Pancreas (tissue), 10 donors: ENCODE results near the gene AP4E1. TPM values are rescaled to one million over a fixed set of nuclear protein-coding genes. Genes with fewer than 3 reads are reported as not detected.

Source experiments
- ATAC-seq, 4 donors: fragments of 200-7000 bp; cut with Tn5 transposase; one replicate each; pipeline versions ENCODE4 v1.8.0 to v1.9.1; 2020; ENCODE audit warnings: mild to moderate bottlenecking in 4 of 4, moderate library complexity in 4 of 4
- DNase-seq, 6 donors: peaks; one replicate each; pipeline ENCODE4 v3.0.0-alpha.2; 2020
- FAIRE-seq: peaks from 2 replicates; lab custom pipeline; 2012; peaks lifted over from hg19 to GRCh38; lab: Jason Lieb, UNC
- H3K27ac ChIP-seq, 4 donors: fragments of 200-600 bp; sonication (generic); 1 replicate in 3 of 4; 2 replicates in 1 of 4; pipeline versions ENCODE4 v1.5.0 to v1.8.0; 2020
- H3K27me3 ChIP-seq, 4 donors: fragments of 200-600 bp; one replicate each; pipeline ENCODE4 v1.8.0; 2021
- H3K36me3 ChIP-seq, 3 donors: fragments of 200-600 bp; sonication (generic) in 1 of 3; one replicate each; pipeline versions ENCODE4 v1.5.0 to v1.8.0; 2020 to 2021
- H3K4me1 ChIP-seq, 3 donors: fragments of 200-600 bp; one replicate each; pipeline ENCODE4 v1.8.0; 2021
- H3K4me3 ChIP-seq, 4 donors: fragments of 200-600 bp; sonication (generic) in 2 of 4; one replicate each; pipeline versions ENCODE4 v1.5.0 to v1.8.0; 2020 to 2021
- H3K9me3 ChIP-seq, 4 donors: fragments of 200-600 bp; one replicate each; pipeline ENCODE4 v1.8.0; 2021
- CTCF ChIP-seq, 4 donors: fragments of 200-600 bp; sonication (generic) in 3 of 4; IDR thresholded peaks; one replicate each; pipeline versions ENCODE4 v1.5.0 to v1.8.0; 2021; ENCODE audit warnings: antibody characterized with exemption in 4 of 4
- WGBS, 2 donors: extraction: QIAGEN DNeasy Blood & Tissue Kit; methylation state at CpG; one replicate each; pipeline ENCODE4 v1.1.7; 2013; 5-methylcytosine and 5-hydroxymethylcytosine counted together
- intact Hi-C, 3 donors: fragments of 100-400 bp; cut with DNase I; formaldehyde crosslinking; loops; one replicate each; pipeline versions ENCODE4 v1.11.1 to v1.14.2; 2022
- polyA plus RNA-seq, 2 donors: library from polyadenylated mRNA; stranded (reverse); fragments of 200-250 nt; gene quantifications; one replicate each; pipeline ENCODE4 v1.2.3, GENCODE V29; 2013
- total RNA-seq, 6 donors: library from RNA; stranded (reverse); fragmentation: NEBNext Ultra II Directional in 4 of 6; extraction: Animal tissue kit (Norgen Biotek cat#: 25700) in 4 of 6; gene quantifications; one replicate each; pipeline versions ENCODE4 v1.2.1 to v1.2.4, GENCODE V29; 2021 to 2023
- donor health status: healthy with polysubstance abuse.
- donor health status: DM: no; HTN: no; CAD: no; lungs with moderate emphysema.
- donor health status: DM: no; HTN: no; CAD: no.
- donor health status: control.
- donor health status: control.
- donor health status: Bipolar disorder and iron deficiency.
- donor health status: DM: yes; HTN: yes; CAD: no.
- donor health status: DM: no; HTN: no; CAD: no.
- donor health status: DM: no; HTN: no; CAD: no.
- donor health status: DM: yes; HTN: yes; CAD: no.

AP4E1 gene
- total and polyA plus RNA-seq, 8 donors, result 1.1 to 4.8 (median 2.4) TPM

GRCh38 chr15:51007131-51007666 lies 98.7 kb downstream of the AP4E1 start:
- no peak overlapping the region for H3K4me3 ChIP-seq
- FAIRE-seq (no peak), ATAC-seq (no peak), DNase-seq (no peak)
- H3K36me3 ChIP-seq, result no peaks in the 10 kb centered on the region
- H3K4me1 ChIP-seq, result no peaks in the 10 kb centered on the region
- WGBS, 2 donors, result 83 to 90% methylated on average over 4 of the region's 4 CpGs
- H3K27ac ChIP-seq, result no peak overlapping the region
- no peaks in the 10 kb centered on the region for H3K27me3 ChIP-seq
- TF ChIP-seq CTCF (IDR thresholded peaks at IDR 0.05), result no peak
- no peaks in the 10 kb centered on the region for H3K9me3 ChIP-seq
- intact Hi-C loops, result no loop called here

- no peaks in the 10 kb centered on the region for H3K4me1 ChIP-seq
- ATAC-seq, result no peak
- no peak overlapping the region for H3K27ac ChIP-seq
- no peak for TF ChIP-seq CTCF (IDR thresholded peaks at IDR 0.05)
- intact Hi-C loops, result no loop called here
- WGBS, 2 donors, result 79 to 82% methylated on average over 1 of the region's 1 CpG
- no peaks in the 10 kb centered on the region for H3K9me3 ChIP-seq
- no peak overlapping the region for H3K4me3 ChIP-seq
- FAIRE-seq, result no peak
- no peak for DNase-seq
- no peaks in the 10 kb centered on the region for H3K36me3 ChIP-seq
- no peaks in the 10 kb centered on the region for H3K27me3 ChIP-seq
Measured at GRCh38 chr15:51011212-51011611, 102.7 kb downstream of the AP4E1 start.

GRCh38 chr15:51016615-51017014 lies 108.1 kb downstream of the AP4E1 start:
- no peaks in the 10 kb centered on the region for H3K27me3 ChIP-seq
- 39 to 63% methylated on average over 1 of the region's 1 CpG for WGBS, 2 donors
- no peak for DNase-seq
- no peak overlapping the region for H3K4me3 ChIP-seq
- H3K9me3 ChIP-seq, result no peaks in the 10 kb centered on the region
- no peak for TF ChIP-seq CTCF (IDR thresholded peaks at IDR 0.05)
- no peaks in the 10 kb centered on the region for H3K4me1 ChIP-seq
- no peak for FAIRE-seq
- H3K27ac ChIP-seq, result no peak overlapping the region
- intact Hi-C loops, result no loop called here
- H3K36me3 ChIP-seq, result no peaks in the 10 kb centered on the region
- no peak for ATAC-seq

GRCh38 chr15:51022206-51022605 lies 113.7 kb downstream of the AP4E1 start:
- TF ChIP-seq CTCF (IDR thresholded peaks at IDR 0.05), result no peak
- no peaks in the 10 kb centered on the region for H3K4me1 ChIP-seq
- H3K36me3 ChIP-seq, result no peaks in the 10 kb centered on the region
- intact Hi-C loops, result no loop called here
- no peak for DNase-seq
- H3K27ac ChIP-seq, result no peak overlapping the region
- no peak overlapping the region for H3K4me3 ChIP-seq
- no peaks in the 10 kb centered on the region for H3K9me3 ChIP-seq
- no peak for ATAC-seq
- H3K27me3 ChIP-seq, result no peaks in the 10 kb centered on the region
- no peak for FAIRE-seq

GRCh38 chr15:51023499-51023898 lies 115.0 kb downstream of the AP4E1 start:
- H3K4me1 ChIP-seq, result no peaks in the 10 kb centered on the region
- TF ChIP-seq CTCF (IDR thresholded peaks at IDR 0.05), result no peak
- intact Hi-C loops, result no loop called here
- H3K36me3 ChIP-seq, result no peaks in the 10 kb centered on the region
- DNase-seq, result peak in 1 of 6 donors; percentile 52
- H3K27ac ChIP-seq, result no peak overlapping the region
- WGBS, 2 donors, result 95 to 98% methylated on average over 1 of the region's 1 CpG
- H3K27me3 ChIP-seq, result no peaks in the 10 kb centered on the region
- no peaks in the 10 kb centered on the region for H3K9me3 ChIP-seq
- no peak overlapping the region for H3K4me3 ChIP-seq
- no peak for ATAC-seq
- FAIRE-seq, result no peak
